ENCODE measurements around the gene GNAI2.

GRCh38 chr3:50299929-50300680 is 64.1 kb downstream of the GNAI2 start:
- TF ChIP-seq, protein P1, sequence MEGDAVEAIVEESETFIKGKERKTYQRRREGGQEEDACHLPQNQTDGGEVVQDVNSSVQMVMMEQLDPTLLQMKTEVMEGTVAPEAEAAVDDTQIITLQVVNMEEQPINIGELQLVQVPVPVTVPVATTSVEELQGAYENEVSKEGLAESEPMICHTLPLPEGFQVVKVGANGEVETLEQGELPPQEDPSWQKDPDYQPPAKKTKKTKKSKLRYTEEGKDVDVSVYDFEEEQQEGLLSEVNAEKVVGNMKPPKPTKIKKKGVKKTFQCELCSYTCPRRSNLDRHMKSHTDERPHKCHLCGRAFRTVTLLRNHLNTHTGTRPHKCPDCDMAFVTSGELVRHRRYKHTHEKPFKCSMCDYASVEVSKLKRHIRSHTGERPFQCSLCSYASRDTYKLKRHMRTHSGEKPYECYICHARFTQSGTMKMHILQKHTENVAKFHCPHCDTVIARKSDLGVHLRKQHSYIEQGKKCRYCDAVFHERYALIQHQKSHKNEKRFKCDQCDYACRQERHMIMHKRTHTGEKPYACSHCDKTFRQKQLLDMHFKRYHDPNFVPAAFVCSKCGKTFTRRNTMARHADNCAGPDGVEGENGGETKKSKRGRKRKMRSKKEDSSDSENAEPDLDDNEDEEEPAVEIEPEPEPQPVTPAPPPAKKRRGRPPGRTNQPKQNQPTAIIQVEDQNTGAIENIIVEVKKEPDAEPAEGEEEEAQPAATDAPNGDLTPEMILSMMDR (conservative IDR thresholded peaks at IDR 0.05 in 1 of 2, IDR thresholded peaks at IDR 0.05 in 1 of 2; ENCODE audit: extremely low read depth in 1 of 2, insufficient read depth in 1 of 2, low read depth in 1 of 2, low read length in 2 of 2) = no peak
- no peak for TF ChIP-seq EZH2 (IDR thresholded peaks at IDR 0.05; ENCODE audit: borderline replicate concordance, low read length)

Data from mammary epithelial cell (primary cell).